Neural cell (in vitro differentiated cells): ENCODE results near the gene ARMH3. TPM values are rescaled to one million over a fixed set of nuclear protein-coding genes. Genes with fewer than 3 reads are reported as not detected.

Source experiments
- H2AFZ ChIP-seq: fragments of 200-600, 300-800 bp; sonication (generic), shearing (Covaris generic); 2 replicates; pipeline ENCODE4 v1.6.0; 2014; ENCODE audit warnings: low read depth, mild to moderate bottlenecking, antibody characterized with exemption, low read length, moderate library complexity
- H3F3A ChIP-seq: fragments of 200-600 bp; shearing (Covaris generic); 2 replicates; pipeline ENCODE4 v1.6.1; 2016; ENCODE audit warnings: mild to moderate bottlenecking, moderate library complexity, mixed read lengths, antibody characterized with exemption, low read length; ENCODE audit not compliant: insufficient read depth, poor library complexity, severe bottlenecking
- H3K27ac ChIP-seq: fragments of 200-600, 300-800 bp; sonication (generic), shearing (Covaris generic); 2 replicates; pipeline ENCODE4 v1.5.1; 2014; ENCODE audit warnings: mild to moderate bottlenecking, low read length, moderate library complexity
- H3K27me3 ChIP-seq: fragments of 300-800, 200-600 bp; sonication (generic), shearing (Covaris generic); 2 replicates; pipeline ENCODE4 v1.6.0; 2014; ENCODE audit warnings: mild to moderate bottlenecking, low read depth, low read length, moderate library complexity; ENCODE audit not compliant: insufficient read depth
- H3K36me3 ChIP-seq: fragments of 300-800, 200-600 bp; sonication (generic), shearing (Covaris generic); 2 replicates; pipeline ENCODE4 v1.5.1; 2014; ENCODE audit warnings: mild to moderate bottlenecking, antibody characterized with exemption, low read length, moderate library complexity; ENCODE audit not compliant: insufficient read depth
- H3K4me2 ChIP-seq: fragments of 300-800, 200-600 bp; sonication (generic), shearing (Covaris generic); 2 replicates; pipeline ENCODE4 v1.6.0; 2014; ENCODE audit warnings: mild to moderate bottlenecking, low read length
- H3K4me3 ChIP-seq: fragments of 300-800, 200-600 bp; sonication (generic), shearing (Covaris generic); 2 replicates; pipeline ENCODE4 v1.5.1; 2014; ENCODE audit warnings: mild to moderate bottlenecking, low read length, moderate library complexity
- H3K79me2 ChIP-seq: fragments of 200-600 bp; shearing (Covaris generic); replicated peaks from 2 replicates; pipeline ENCODE4 v1.6.0; 2014; ENCODE audit warnings: mild to moderate bottlenecking, low read length, moderate library complexity; ENCODE audit not compliant: insufficient read depth
- H3K9ac ChIP-seq: fragments of 300-800, 200-600 bp; sonication (generic), shearing (Covaris generic); 2 replicates; pipeline ENCODE4 v1.6.1; 2016; ENCODE audit warnings: mild to moderate bottlenecking, low read length, mixed read lengths
- H3K9me2 ChIP-seq: fragments of 200-600 bp; shearing (Covaris generic); 2 replicates; pipeline ENCODE4 v1.6.1; 2016; ENCODE audit warnings: mild to moderate bottlenecking, low read length, mixed read lengths; ENCODE audit not compliant: insufficient read depth
- H3K9me3 ChIP-seq: fragments of 200-600, 300-800 bp; sonication (generic), shearing (Covaris generic); 2 replicates; pipeline ENCODE4 v1.6.1; 2016; ENCODE audit warnings: mild to moderate bottlenecking, mixed run types, low read length, moderate library complexity, mixed read lengths
- H4K20me1 ChIP-seq: fragments of 200-600 bp; shearing (Covaris generic); 2 replicates; pipeline ENCODE4 v1.6.1; 2016; ENCODE audit warnings: mild to moderate bottlenecking, mixed run types; ENCODE audit not compliant: insufficient read depth
- CTCF ChIP-seq: fragments of 450-650 bp; IDR thresholded peaks from 2 replicates; pipeline ENCODE4 v1.5.1; 2014; ENCODE audit warnings: antibody characterized with exemption, mild to moderate bottlenecking, moderate library complexity; ENCODE audit not compliant: poor library complexity, severe bottlenecking
- EP300 ChIP-seq: fragments of 450-650 bp; conservative IDR thresholded peaks from 2 replicates; pipeline ENCODE4 v1.6.1; 2014; ENCODE audit warnings: antibody characterized with exemption, mild to moderate bottlenecking, moderate library complexity; ENCODE audit not compliant: poor library complexity, severe bottlenecking
- EZH2 ChIP-seq: fragments of 200-600, 300-800 bp; shearing (Covaris generic), sonication (generic); IDR thresholded peaks from 2 replicates; pipeline ENCODE4 v1.6.1; 2014; ENCODE audit warnings: antibody characterized with exemption, low read length, borderline replicate concordance, mild to moderate bottlenecking; ENCODE audit not compliant: insufficient read depth, poor library complexity, severe bottlenecking
- MXI1 ChIP-seq: fragments of 450-650 bp; conservative IDR thresholded peaks from 2 replicates; pipeline ENCODE4 v1.6.1; 2014; ENCODE audit warnings: antibody characterized with exemption, mild to moderate bottlenecking; ENCODE audit not compliant: poor library complexity, severe bottlenecking
- POLR2AphosphoS5 ChIP-seq: IDR thresholded peaks from 2 replicates; pipeline ENCODE4 v1.6.1; 2012
- RAD21 ChIP-seq: fragments of 450-650 bp; conservative IDR thresholded peaks from 2 replicates; pipeline ENCODE4 v1.6.1; 2014; ENCODE audit warnings: antibody characterized with exemption, mild to moderate bottlenecking, moderate library complexity
- REST ChIP-seq: IDR thresholded peaks from 2 replicates; pipeline ENCODE4 v1.6.1; 2012; ENCODE audit warnings: borderline replicate concordance
- SMC3 ChIP-seq: fragments of 450-650 bp; conservative IDR thresholded peaks from 2 replicates; pipeline ENCODE4 v1.6.1; 2014; ENCODE audit warnings: antibody characterized with exemption, mild to moderate bottlenecking, moderate library complexity; ENCODE audit not compliant: poor library complexity
- TAF1 ChIP-seq: IDR thresholded peaks from 2 replicates; pipeline ENCODE4 v1.6.1; 2012; ENCODE audit warnings: low read depth
- polyA plus RNA-seq: library from polyadenylated mRNA; depleted of rRNA; stranded (reverse); fragments of >200 nt; gene quantifications from 2 replicates; pipeline ENCODE4 v1.2.3, GENCODE V29; 2014

The ARMH3 gene
- polyA plus RNA-seq, 1 donor from 2014 or later = 13.4 TPM

- no peak overlapping the region for H3K4me2 ChIP-seq
- H3K36me3 ChIP-seq = no peaks in the 10 kb centered on the region
- no peak overlapping the region for H3K4me3 ChIP-seq
- H3F3A ChIP-seq = no peaks in the 10 kb centered on the region
- no peaks in the 10 kb centered on the region for H3K9me3 ChIP-seq
- H2AFZ ChIP-seq = no peak overlapping the region
- TF ChIP-seq TAF1 (no peak), EZH2 (no peak), RAD21 (no peak), POLR2AphosphoS5 (no peak), CTCF (no peak), EP300 (no peak), MXI1 (no peak), REST (no peak), SMC3 (no peak)
- no peaks in the 10 kb centered on the region for H3K9me2 ChIP-seq
- no peak overlapping the region for H3K9ac ChIP-seq
- no peaks in the 10 kb centered on the region for H4K20me1 ChIP-seq
- no peaks in the 10 kb centered on the region for H3K27me3 ChIP-seq
- H3K79me2 ChIP-seq = no peaks in the 10 kb centered on the region
- no peak overlapping the region for H3K27ac ChIP-seq
These were observed 45.2 kb upstream of the ARMH3 start for GRCh38 chr10:102101152-102101551.

GRCh38 chr10:102096449-102096848 is 40.5 kb upstream of the ARMH3 start:
- Histone ChIP-seq H3K9ac (no peak overlapping the region), H3K9me2 (no peaks in the 10 kb centered on the region), H3K27me3 (no peaks in the 10 kb centered on the region), H3F3A (no peaks in the 10 kb centered on the region), H3K36me3 (no peaks in the 10 kb centered on the region), H3K79me2 (no peaks in the 10 kb centered on the region), H3K9me3 (no peaks in the 10 kb centered on the region), H3K4me2 (no peak overlapping the region), H4K20me1 (no peaks in the 10 kb centered on the region), H3K4me3 (no peak overlapping the region), H2AFZ (no peak overlapping the region), H3K27ac (no peak overlapping the region)
- TF ChIP-seq SMC3 = no peak
- TF ChIP-seq POLR2AphosphoS5 = no peak

- Histone ChIP-seq H3K9ac (no peak overlapping the region), H3K4me2 (no peak overlapping the region), H3K36me3 (no peaks in the 10 kb centered on the region), H3K79me2 (no peaks in the 10 kb centered on the region), H2AFZ (no peak overlapping the region), H3K4me3 (no peak overlapping the region), H3K27ac (no peak overlapping the region), H3K9me3 (no peaks in the 10 kb centered on the region), H4K20me1 (no peaks in the 10 kb centered on the region), H3K27me3 (no peaks in the 10 kb centered on the region), H3F3A (no peaks in the 10 kb centered on the region), H3K9me2 (no peaks in the 10 kb centered on the region)
- TF ChIP-seq CTCF (no peak), RAD21 (no peak), SMC3 (no peak), REST (no peak), EP300 (no peak), TAF1 (no peak), MXI1 (no peak), EZH2 (no peak)
These were observed 34.8 kb upstream of the ARMH3 start for GRCh38 chr10:102090772-102091171.
